Measurements from ENCODE around the gene NCAPD2. TPM values are rescaled to one million over a fixed set of nuclear protein-coding genes. Genes with fewer than 3 reads are reported as not detected.

Gene NCAPD2
- total RNA-seq, 1 donor from 2014 or later: 11.7 TPM

DNA sequence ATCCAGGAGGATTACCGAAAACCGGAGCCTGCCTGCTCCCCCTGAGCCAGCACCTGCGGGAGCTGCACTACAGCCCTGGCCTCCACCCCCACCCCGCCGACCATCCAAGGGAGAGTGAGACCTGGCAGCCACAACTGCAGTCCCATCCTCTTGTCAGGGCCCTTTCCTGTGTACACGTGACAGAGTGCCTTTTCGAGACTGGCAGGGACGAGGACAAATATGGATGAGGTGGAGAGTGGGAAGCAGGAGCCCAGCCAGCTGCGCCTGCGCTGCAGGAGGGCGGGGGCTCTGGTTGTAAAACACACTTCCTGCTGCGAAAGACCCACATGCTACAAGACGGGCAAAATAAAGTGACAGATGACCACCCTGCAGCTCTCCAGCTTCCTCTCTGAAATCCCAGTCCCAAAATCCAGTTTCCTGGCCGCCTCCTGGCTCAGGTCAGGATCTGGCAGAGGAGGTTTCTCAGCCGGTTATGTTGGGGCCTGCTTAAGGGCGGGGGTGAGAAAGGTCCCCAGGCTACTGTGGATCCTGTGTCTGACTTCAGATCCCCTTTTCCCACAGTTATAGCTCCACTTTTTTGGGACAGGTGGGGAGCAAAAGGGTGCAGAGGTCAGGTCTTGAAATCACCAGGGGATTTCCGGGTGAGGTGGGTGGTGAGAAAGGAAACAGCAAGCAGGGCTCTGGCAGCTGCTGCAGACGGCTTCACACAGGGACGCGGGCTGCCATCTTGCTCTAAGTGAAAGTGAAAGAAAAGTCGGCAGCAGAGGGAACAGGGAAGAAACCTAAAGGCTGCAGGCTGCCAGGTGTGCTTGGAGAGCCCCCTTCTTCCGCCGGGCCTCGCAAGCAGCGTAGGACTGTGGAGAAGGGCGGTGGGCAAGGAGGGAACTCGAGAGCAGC lies 42.3 kb upstream of the NCAPD2 start, which contains the start of gene TAPBPL:
Gene TAPBPL (plus strand): TSS at position 695 of the 897 bp plus-strand sequence. CDS start 207 bp downstream, outside the sequence.
- Histone ChIP-seq H3K4me3 (peak within 1 kb of the TSS; percentile 69 to 74), H3K4me1 (peaks cover 6 to 22% of the 10 kb centered on the region in 2 donors), H3K27ac (peak within 1 kb of the TSS; percentile 90 to 95), H3K36me3 (peaks cover 17 to 33% of the 10 kb centered on the region in 2 donors), H3K27me3 (no peaks in the 10 kb centered on the region), H3K9me3 (no peaks in the 10 kb centered on the region)
- intact Hi-C loops (cut with DNase I): loop anchor here (1.0 to 5.0 kb wide), 3 partner anchors 19 to 129 kb away; no protein-coding TSS in a partner anchor
- TF ChIP-seq, protein P1, sequence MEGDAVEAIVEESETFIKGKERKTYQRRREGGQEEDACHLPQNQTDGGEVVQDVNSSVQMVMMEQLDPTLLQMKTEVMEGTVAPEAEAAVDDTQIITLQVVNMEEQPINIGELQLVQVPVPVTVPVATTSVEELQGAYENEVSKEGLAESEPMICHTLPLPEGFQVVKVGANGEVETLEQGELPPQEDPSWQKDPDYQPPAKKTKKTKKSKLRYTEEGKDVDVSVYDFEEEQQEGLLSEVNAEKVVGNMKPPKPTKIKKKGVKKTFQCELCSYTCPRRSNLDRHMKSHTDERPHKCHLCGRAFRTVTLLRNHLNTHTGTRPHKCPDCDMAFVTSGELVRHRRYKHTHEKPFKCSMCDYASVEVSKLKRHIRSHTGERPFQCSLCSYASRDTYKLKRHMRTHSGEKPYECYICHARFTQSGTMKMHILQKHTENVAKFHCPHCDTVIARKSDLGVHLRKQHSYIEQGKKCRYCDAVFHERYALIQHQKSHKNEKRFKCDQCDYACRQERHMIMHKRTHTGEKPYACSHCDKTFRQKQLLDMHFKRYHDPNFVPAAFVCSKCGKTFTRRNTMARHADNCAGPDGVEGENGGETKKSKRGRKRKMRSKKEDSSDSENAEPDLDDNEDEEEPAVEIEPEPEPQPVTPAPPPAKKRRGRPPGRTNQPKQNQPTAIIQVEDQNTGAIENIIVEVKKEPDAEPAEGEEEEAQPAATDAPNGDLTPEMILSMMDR (IDR thresholded peaks at IDR 0.05): no peak
- peak; percentile 54 to 91 for DNase-seq (ENCODE audit: low spot score in 2 of 2)

GRCh38 chr12:6452245-6452943 lies 41.5 kb upstream of the NCAPD2 start:
- DNase-seq (ENCODE audit: low spot score in 2 of 2): peak in 1 of 2 donors; percentile 69
- TF ChIP-seq, protein P1 (IDR thresholded peaks at IDR 0.05): no peak
- H3K27me3 ChIP-seq: no peaks in the 10 kb centered on the region
- peaks cover 6 to 22% of the 10 kb centered on the region in 2 donors for H3K4me1 ChIP-seq
- intact Hi-C loops (cut with DNase I): loop anchor here (2.0 to 5.0 kb wide), 2 partner anchors 28 to 130 kb away; no protein-coding TSS in a partner anchor
- H3K4me3 ChIP-seq: peak overlapping the region; percentile 69 to 74
- no peaks in the 10 kb centered on the region for H3K9me3 ChIP-seq
- peaks cover 17 to 35% of the 10 kb centered on the region in 2 donors for H3K36me3 ChIP-seq
- H3K27ac ChIP-seq: peak overlapping the region; percentile 90 to 95

DNA sequence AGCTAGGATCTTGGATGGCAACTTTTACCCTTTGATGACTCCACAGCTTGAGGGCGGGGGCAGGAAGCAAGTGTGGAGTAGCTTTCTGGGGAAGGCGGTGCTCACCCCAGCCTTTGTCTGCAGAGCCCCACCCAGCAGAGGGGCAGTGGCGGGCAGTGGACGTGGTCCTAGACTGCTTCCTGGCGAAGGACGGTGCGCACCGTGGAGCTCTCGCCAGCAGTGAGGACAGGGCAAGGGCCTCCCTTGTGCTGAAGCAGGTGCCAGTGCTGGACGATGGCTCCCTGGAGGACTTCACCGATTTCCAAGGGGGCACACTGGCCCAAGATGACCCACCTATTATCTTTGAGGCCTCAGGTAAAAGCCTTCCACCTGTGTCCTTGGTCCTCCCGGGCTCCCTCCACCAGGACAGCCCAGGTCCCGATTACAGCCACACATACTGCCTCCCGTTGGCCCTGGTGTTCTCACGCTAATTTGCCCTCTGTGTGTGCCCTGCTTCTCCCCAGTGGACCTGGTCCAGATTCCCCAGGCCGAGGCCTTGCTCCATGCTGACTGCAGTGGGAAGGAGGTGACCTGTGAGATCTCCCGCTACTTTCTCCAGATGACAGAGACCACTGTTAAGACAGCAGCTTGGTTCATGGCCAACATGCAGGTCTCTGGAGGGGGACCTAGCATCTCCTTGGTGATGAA lies 40.8 kb upstream of the NCAPD2 start:
- TF ChIP-seq, protein P1 (IDR thresholded peaks at IDR 0.05): no peak
- Histone ChIP-seq H3K9me3 (no peaks in the 10 kb centered on the region), H3K27me3 (no peaks in the 10 kb centered on the region), H3K4me1 (peaks cover 6 to 22% of the 10 kb centered on the region in 2 donors), H3K36me3 (peaks cover 24 to 35% of the 10 kb centered on the region in 2 donors), H3K27ac (peak overlapping the region; percentile 90 to 95), H3K4me3 (peak overlapping the region; percentile 69 to 74)
- intact Hi-C loops (cut with DNase I): loop anchor here (2.0 to 5.0 kb wide), 2 partner anchors 28 to 131 kb away; no protein-coding TSS in a partner anchor
- peak in 1 of 2 donors; percentile 63 for DNase-seq (ENCODE audit: low spot score in 2 of 2)

DNA sequence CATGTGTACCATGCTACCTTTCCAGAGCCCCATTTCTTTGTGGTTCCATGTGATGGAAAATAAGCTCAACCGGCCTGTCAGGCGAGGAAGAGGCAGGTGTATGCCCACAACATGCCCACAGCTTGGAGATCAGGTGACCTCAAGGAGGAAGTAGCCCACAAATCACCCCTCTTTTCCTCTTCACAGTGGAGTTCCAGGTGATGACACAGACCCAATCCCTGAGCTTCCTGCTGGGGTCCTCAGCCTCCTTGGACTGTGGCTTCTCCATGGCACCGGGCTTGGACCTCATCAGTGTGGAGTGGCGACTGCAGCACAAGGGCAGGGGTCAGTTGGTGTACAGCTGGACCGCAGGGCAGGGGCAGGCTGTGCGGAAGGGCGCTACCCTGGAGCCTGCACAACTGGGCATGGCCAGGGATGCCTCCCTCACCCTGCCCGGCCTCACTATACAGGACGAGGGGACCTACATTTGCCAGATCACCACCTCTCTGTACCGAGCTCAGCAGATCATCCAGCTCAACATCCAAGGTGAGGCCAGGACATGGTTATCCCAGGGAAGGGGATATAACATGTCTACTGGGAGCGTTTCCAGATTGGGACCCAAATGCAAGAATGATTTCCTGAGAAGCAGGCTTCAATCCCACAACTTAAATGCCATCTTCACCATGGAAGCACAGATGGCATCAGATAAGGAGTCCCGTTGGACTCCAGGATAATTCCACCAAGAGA lies 36.5 kb upstream of the NCAPD2 start:
- H3K4me1 ChIP-seq: peaks cover 6 to 10% of the 10 kb centered on the region in 2 donors
- intact Hi-C loops (cut with DNase I): no loop called here
- DNase-seq (ENCODE audit: low spot score in 2 of 2): peak in 1 of 2 donors; percentile 47
- no peak overlapping the region for H3K27ac ChIP-seq
- H3K9me3 ChIP-seq: no peaks in the 10 kb centered on the region
- H3K36me3 ChIP-seq: peaks cover 57 to 75% of the 10 kb centered on the region in 2 donors
- H3K27me3 ChIP-seq: no peaks in the 10 kb centered on the region
- TF ChIP-seq, protein P1 (IDR thresholded peaks at IDR 0.05): no peak
- no peak overlapping the region for H3K4me3 ChIP-seq

Measured in ascending aorta (tissue), 2 donors.